Measurements from ENCODE around the gene GPR108.
"Not testable (repeated sequence)": the region's sequence is repeated elsewhere in the genome, so short reads cannot be mapped to it uniquely, and the experiment has no call there.

GPR108 gene

DNA sequence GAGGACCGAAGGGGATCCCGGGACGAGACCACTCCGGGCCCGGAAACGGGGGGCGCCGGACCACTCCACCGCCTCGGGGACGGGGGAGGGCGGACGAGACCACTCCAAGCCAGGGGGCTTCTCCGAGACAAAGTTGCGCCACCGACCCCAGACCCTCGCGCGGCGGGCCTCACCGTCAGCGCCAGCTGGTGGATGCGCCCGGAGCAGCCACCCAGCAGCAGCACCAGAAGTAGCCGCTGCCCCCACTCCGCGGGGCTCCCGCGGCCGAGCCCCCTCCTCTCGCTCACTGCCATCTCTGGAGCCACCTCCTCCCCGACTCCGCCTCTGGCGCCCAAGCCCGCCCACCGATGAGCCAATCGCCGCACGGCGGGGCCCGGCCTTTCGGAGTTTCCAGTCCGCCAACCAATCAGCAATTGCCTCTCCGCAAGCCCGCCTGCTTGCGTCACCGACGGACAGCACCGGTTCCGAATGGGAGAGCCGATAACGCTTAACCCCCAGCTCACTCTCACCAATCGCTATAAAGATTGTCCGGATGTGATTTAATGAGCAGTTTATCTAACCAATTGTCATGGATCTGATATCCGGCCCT is at the start of gene GPR108:
TSS of gene GPR108 (minus strand) at position 297 of the 589 bp plus-strand sequence. CDS start at position 293, 4 bp downstream.
- peak; percentile 100 for DNase-seq

DNA sequence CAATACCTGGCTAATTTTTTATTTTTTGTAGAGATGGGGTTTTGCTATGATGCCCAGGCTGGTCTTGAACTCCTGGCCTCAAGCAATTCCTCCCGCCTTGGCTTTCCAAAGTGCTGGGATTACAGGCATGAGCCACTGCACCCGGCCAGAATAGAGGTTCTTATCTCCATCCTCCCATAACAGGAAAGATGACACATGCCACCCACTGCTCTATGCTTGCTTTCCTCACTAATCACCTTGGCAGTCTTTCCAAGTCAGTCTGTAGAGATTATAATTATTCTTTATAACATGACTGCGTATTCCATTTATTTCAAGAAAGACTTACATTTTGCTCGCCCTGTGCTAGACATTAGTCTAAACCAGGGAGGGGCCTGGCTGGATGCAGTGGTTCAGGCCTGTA is 41.8 kb upstream of the GPR108 start:
- DNase-seq: no peak

DNA sequence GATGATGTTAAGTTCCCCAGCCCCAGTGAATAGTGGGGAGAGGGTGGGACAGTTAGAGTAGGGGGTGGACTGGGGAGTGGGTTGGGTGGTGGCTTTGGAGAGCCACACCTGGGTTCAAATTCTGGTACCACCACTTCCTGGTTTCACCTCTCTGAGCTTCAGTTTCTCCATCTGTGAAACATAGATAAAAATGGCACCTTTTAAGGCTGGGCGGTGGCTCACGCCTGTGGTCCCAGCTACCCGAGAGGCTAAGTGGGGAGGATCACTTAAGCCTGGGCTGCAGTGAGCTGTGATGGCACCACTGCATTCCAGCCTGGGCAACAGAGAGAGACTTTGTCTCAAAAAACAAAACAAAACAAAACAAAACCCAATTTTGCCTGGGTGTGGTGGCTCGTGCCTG is 41.0 kb upstream of the GPR108 start:
- DNase-seq: no peak

DNA sequence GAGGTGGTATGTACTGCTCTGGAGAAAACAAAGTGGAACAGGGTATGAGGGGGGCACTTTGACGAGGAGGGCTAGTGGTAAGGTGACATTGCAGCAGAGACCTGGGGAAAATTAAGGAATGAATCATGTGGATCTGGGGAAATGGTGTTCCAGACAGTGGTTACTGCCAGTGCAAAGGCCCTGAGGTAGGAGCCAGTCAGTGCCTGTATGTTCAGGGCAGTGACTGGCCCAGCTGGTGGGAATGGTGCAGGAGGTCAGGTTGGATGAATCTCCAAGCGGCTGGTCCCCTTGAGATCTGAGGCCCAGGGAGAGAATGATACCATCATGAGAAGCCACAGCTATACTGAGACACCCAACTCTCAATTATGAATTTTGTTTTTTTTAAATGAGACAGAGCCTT is 40.1 kb upstream of the GPR108 start:
- no peak for DNase-seq

DNA sequence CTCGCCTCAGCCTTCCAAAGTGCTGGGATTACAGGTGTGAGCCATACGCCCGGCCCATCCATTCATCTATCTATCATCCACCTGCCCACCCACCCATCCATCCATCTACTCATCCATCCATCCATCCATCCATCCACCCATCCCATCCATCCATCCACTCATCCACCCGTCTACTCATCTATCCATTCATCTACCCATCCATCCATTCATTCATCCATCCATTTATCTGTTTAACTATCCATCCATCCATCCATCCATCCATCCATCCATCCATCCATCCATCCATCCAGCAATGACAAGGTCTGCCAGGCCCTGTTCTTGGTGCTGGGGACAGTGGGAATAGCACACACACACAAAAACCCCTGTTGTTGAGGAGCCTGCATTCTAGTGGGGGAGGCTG is 39.6 kb upstream of the GPR108 start:
- no peak for DNase-seq

DNA sequence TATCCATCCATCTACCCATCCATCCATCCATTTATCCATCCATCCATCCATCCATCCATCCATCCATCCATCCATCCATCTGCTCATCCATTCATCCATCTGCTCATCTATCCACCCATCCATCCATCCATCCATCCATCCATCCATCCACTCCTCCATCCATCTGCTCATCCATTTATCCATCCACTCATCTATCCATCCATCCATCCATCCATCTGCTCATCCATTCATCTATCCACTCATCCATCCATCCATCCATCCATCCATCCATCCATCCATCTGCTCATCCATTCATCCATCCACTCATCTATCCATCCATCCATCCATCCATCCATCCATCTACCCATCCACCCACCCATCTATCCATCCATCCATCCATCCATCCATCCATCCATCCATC is 38.7 kb upstream of the GPR108 start:
- DNase-seq: not testable (repeated sequence)

DNA sequence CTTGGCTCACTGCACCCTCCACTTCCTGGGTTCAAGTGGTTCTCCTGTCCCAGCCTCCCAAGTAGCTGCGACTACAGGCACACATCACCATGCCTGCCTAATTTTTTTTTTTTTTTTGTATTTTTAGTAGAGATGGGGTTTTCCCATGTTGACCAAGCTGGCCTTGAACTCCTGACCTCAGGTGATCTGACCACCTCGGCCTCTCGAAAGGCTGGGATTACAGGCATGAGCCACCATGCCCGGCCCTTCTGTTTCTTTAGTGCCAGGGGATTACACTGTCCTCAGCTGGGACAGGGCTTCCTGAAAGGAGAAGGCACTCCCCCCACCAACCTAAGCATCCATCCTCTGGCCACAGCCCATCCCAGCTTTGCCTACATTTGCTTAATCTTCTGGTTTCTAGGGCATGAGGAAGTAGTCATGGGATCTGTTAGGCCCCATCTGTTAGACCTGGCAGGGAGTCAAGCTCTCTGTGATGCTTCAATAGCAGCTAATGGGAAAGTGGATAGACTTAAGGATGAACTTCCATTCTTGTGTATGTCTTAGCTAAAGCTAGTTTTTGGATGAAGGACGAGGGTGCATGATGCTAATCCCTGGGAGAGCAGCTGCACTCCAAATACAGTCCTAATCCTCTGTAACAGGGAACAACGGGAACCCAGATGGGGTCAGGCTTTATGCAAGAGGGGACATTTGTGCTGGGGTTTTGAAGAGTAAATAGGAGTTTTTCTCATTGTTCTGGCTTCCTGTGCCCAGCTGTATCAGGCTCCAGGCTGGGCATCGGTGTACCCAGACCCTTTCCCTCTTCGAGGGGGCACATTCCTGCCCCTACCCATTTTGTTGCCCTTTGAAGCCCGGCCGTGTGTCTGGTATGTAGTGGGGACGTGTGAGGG is 37.7 kb upstream of the GPR108 start:
- DNase-seq: peak; percentile 85

DNA sequence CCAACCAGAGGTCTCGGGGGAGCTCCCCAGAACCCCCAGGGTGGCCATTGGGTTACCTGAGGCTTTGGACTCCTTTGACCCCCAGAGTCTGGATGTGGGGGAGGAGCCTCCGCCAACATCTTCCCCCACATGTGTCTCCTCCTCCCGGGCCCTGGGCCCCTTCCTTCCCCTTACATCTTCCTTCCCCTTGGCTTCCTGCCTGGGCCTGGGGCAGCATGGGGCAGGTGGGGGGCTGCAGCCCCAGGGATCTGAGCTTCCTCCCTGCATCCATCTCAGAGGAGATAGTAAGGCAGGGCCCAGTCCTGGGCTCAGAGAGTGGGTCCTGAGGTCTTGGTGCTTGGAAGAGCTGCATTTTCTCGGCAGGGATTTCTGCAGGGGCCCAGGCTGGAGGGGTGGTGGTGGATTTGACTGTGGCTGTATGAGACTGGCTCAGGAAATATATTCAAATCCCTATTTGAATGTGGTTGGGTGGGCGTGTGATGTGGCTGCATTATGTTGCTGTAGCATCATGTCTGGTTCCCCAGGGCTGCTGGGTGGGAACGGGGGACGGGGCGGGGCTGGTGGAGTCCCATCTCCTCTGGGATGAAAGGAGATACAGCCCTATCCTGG is 36.0 kb upstream of the GPR108 start:
- peak; percentile 76 for DNase-seq

DNA sequence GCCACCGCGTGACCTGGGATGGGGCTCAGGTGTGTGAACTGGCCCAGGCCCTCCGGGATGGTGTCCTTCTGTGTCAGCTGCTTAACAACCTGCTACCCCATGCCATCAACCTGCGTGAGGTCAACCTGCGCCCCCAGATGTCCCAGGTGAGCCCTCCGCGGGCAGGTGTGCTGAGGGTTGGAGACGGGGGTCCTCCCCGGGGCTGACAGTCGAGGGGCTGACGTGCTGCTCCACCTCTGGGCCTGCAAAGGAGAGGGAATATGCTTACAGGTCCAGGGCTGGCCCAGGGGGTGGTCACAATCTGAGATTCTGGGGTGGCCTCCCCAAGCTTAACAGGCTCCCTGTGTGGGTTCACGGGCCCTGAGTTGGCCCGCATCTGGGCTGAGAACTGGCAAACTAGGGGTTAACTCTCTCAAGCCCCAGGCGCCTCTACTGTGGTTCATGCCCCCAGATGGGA is 35.5 kb upstream of the GPR108 start:
- DNase-seq: no peak

DNA sequence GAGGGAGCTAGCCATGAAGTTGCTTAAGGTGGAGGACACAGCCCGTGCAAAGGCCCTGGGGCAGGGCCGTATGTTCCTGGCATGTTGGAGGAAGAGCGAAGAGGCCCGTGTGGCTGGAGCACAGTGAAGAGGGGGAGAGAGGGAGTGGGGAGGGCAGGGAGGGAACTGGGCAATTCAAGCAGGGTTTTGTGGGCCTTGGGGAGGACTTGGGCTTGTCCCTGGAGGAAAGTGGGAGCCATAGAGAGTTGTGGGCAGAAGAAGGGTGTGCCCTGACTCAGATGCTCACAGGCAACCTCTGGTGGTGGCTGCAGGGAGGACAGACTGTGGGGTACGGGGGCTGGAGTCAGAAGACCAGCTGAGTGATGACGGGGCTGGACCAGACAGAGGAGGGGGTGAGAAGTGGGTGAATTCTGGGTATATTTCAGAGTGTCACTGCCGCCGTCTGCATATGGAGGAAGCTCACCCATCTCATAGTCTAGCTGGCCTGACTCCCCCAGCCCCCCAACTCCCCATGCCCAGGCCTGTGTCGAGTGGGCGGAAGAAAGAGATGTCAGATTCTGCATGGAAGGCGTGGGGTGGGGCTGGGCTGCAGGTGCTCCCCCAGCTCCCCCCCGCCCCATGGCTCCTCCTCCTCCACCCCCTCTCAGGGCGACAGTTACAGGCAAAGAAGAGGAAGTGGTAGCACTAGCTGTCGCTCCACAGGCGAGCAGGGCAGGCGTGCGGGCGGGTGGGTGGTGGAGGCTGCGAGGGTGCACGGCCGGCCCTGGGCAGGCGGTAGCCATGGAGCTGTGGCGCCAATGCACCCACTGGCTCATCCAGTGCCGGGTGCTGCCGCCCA is 34.9 kb upstream of the GPR108 start, which contains the start of gene VAV1:
TSS of gene VAV1 (plus strand) at position 681 of the 838 bp plus-strand sequence. CDS start at position 781, 100 bp downstream.
- peak; percentile 92 for DNase-seq

DNA sequence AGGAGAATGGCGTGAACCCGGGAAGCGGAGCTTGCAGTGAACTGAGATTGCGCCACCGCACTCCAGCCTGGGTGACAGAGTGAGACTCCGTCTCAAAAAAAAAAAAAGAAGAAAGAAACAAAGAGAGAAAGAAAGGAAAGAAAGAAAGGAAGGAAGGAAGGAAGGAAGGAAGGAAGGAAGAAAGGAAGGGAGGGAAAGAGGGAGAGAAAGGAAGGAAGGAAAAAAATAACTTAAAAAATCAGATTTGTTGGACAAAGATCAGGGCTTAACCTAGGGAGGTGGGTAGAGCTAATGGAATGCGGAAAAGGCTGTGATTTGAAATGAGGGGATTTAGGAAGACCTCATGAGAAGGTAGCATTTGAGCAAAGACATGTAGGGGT is 34.3 kb upstream of the GPR108 start:
- DNase-seq: not testable (repeated sequence)

DNA sequence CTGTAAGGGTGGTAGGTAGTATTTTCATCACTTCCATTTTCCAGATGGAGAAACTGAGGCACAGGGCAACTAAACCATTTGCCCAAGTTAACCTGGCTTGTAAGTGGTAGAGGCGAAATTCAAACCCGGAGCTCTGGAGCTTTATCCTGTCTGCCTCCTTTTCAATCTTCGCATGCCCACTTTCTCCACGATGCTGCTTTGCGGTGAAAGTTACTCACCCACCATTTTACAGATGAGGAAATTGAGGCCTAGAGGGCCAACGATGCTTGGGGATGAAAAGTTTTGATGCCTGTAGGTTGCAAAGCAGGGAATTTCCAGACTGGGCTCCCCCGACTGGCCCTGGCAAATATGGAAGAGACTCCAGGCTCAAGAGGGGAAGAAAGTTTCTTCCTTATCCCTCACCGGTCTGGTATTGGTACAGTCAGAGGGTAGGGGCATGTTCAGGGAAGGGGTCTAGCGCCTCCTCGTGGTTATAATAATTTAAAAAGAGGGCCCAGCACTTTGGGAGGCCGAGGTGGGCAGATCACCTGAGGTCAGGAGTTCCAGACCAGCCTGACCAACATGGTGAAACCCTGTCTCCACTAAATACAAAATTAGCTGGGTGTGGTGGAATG is 31.7 kb upstream of the GPR108 start:
- peak; percentile 70 for DNase-seq

DNA sequence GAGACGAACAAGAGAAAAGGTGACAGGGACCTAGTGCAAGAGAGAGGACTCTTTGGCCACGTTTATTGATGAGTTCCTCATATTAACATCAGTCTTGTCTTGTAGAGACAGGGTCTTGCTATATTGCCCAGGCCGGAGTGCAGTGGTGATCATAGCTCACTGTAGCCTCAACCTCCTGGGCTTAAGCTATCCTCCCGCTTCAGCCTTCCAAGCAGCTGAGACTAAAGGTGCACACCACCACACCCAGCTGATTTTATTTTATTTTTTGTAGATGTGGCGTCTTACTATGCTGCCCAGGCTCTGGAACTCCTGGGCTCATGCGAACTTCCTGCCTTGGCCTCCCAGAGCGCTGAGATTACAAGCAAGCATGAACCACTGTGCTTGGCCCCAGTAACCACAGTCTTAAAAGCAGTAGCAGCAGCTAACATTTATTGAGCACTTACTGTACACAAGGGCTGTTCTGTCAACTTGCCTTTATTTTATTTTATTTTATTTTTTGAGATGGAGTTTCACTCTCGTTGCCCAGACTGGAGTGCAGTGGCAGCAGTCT is 30.9 kb upstream of the GPR108 start:
- no peak for DNase-seq

DNA sequence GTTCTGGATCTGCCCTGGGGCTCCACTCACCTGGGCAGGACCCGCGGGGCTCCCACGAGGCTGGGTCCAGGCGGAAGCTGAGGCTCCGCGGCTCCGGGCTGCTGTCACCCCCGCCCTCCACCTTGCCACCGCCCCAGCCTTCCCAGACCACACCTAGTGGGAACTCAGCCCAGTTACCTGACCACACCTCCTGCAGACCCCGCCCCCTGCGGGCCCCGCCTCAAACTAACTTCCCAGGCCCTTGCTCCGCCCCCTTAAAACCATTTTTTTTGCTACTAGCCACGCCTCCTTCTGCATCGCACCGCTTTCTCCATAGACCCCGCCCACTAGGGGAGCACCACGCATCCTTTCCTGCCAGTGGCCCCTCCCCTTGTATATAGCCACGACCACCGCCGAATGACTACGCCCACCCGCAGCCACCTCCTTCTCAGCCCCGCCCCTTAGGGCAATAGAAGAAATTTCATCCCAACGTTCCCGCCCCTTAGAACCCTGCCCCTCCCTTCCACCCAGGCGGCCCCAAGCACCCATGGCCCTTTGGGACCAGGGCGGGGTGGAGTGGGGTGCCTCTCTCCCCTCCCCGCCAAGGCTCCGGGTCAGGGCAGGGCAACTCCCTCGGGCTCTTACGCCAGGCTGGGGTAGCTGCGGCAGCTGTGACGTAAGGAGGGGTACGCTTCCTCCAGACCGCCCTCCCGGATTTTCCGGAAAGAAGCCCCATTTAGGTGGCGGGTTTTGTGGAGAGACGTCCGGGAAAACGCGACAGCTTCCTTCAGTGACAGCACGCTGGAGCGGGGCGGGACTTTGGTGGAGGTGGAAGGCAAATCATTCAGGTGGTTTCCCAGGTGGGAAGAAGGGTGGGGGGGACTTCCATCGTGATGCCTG is 30.2 kb upstream of the GPR108 start, which contains the start of gene SH2D3A:
TSS of gene SH2D3A (minus strand) at position 79 of the 879 bp plus-strand sequence. CDS start 3,687 bp downstream, outside the sequence.
- DNase-seq: peak; percentile 95

DNA sequence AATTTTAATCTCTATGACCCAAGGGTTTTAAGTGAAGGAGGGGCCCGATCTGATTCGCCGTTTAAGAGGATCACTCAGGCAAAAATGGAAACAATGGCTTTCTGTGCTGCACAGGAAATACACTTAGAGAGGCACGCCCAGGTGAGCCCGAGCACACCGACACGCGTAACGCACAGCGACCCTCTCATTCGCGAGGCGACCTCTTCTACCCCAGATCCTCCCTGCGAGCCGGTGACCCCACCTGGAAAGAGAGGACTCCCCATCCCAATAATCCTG is 29.6 kb upstream of the GPR108 start:
- DNase-seq: no peak

DNA sequence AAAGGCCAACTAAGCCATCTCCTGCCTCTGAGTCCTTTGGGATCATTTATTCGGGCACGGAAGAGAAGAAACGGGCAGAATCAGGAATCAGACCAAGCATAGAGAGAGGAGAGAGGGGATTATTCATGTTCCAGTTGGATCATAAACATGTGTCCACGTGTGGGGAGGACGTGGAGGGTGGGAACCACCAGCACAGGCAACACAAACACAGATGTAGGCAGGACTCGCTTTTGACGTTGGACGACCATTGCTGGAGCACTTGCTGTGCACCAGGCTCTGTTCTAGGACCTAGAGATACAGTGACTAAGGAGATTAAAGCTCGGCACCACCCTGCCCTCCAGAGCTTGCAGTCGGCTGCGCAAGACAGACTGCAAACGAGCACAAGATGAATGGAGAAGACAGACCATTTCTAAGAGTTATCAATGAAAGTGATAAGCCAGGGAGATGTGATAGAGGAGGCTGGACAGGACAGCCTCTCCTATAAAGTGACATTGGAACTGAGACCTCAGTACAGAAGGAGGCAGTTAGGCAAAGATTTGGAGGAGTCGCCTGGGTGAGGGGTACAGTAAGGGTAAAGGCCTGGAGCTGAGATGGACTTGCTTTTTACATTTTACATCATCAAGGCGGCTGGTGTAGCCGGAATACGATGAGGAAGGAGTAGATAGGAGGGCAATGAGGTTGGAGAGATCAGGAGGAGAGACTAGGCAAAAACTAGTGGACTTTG is 29.1 kb upstream of the GPR108 start:
- no peak for DNase-seq

DNA sequence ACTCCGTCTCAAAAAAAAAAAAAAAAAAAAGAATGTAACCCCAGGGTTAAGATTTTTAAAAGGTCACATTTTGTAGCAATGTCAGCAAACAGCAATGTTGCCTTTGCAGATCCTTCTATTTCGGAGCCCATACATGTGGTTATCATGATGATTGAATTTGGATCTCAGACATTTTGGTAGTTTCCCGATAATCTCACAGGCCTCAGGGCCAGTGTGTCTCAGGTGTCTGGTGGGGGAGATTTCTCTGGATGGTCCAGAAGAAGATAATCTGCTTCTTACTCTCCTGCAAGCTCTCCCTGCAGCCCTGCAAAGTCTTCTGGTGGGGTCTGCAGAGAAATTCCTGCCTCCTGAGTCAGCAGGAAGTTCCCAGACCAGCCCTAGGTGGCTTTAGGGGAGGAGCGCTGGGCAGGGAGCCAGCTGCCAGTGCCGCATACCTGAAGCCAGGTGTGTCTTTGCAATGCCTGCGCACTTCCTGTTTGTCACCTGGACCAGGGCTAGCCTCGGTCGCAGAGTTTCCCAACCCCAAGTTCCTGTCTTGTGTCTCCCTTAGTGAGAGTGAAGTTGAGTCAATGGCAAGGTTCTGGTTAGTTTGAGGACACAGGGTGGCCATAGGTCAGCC is 28.5 kb upstream of the GPR108 start:
- no peak for DNase-seq

DNA sequence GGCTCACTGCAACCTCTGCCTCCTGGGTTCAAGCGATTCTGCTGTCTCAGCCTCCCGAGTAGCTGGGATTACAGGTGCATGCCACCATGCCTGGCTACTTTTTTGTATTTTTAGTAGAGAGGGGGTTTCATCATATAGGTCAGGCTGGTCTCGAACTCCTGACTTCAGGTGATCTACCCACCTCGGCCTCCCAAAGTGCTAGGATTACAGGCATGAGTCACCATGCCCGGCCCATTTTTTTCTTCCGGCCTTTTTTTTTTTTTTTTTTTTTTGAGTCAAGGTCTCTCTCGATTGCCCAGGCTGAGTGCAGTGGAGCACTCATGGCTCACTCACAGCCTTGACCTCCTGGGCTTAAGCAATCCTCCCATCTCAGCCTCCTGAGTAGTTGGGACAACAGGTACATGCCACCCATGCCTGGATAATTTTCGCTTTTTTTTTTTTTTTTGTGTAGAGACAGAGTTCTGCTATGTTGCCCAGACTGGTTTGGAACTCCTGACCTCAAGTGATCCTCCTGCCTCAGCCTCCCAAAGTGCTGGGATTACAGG is 24.9 kb upstream of the GPR108 start:
- not testable (repeated sequence) for DNase-seq

DNA sequence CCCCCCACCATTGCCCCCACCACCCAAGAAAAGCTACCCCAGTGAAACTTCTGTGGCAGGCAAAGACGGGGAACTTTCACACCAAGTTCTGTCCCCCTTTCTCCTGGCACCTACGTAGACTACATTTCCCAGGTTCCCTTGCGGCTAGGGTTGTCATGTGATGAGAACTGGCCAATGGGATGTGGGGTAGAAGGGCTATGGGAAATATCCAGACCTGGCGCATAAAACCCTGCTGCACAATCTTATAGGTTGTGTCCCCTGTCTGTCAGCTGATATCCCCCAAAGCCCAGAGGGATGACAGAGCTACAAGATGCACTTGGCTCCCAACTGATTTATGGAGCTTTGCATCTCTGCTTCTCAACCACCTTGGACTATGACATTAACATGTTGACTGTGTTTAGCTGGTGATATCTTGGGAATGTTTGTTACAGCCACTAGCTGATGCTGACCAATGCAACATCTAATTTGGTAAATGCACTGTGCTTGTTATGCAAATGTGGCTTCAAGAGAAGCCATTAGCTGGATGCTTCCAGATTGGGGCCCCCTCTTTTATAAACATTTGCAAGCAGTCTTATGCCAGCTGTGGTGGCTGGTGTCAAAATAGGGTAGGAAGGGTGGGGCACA is 23.8 kb upstream of the GPR108 start:
- no peak for DNase-seq
